Spleen (tissue), 7 donors: Measurements from ENCODE around the gene MAP4K2.

Source experiments
- POLR2AphosphoS5 ChIP-seq, 3 donors: sonication (generic); formaldehyde crosslinking; IDR thresholded peaks; one replicate each; pipeline ENCODE4 v1.5.1; 2017; ENCODE audit warnings: antibody characterized with exemption in 3 of 3
- TF ChIP-seq, protein P1 (sequence below), 11 experiments: fragments of 200-600 bp in 7 of 11; fragments of 450-650 bp in 4 of 11; sonication (generic) in 4 of 11; IDR thresholded peaks in 8 of 11; conservative IDR thresholded peaks in 3 of 11; 1 replicate in 7 of 11; 2 replicates in 4 of 11; pipeline versions ENCODE4 v1.4.0 to v1.8.0; 2016 to 2021; ENCODE audit warnings: antibody characterized with exemption in 11 of 11, inconsistent platforms in 4 of 11, mild to moderate bottlenecking in 1 of 11
- donor health status: DM: no; HTN: no; CAD: no; lungs with moderate emphysema.
- donor health status: DM: no; HTN: no; CAD: no.
- donor health status: DM: no; HTN: no; CAD: no.

DNA sequence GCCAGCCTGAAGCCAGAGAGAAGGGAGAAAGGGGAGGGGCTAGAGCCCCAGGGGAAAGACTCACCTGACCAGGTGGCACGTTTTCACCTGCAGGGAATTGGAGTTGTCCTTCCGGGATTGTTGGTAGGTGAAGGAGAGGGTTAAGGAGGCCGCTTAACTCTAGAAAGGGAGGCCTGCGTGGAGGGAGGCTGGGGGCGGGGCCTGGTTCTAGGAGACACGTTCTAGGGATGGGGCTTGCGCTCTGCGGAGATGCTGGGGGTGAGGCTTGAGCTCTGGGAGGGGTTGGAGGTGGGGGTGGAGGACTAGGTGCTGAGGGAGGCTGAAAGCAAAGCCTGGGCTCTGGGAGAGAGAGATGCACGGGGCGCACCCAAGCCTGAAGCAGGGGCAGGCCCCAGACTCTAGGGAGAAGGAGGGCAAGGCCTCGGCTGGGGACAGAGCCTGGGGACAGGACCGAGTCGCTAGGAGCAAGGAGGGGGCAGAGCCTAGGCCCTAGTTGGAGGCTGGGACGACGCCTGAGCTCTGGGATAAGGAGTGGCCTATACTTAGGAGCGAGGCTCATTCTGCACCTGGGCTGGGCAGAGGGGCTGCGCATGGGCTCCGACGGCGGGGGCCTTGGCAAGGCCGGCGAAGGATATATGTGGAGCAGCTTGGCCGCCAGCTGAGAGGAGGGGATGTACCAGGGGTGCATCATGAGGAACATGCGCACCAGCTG is 61.5 kb downstream of the MAP4K2 start:
- TF ChIP-seq, protein P1, sequence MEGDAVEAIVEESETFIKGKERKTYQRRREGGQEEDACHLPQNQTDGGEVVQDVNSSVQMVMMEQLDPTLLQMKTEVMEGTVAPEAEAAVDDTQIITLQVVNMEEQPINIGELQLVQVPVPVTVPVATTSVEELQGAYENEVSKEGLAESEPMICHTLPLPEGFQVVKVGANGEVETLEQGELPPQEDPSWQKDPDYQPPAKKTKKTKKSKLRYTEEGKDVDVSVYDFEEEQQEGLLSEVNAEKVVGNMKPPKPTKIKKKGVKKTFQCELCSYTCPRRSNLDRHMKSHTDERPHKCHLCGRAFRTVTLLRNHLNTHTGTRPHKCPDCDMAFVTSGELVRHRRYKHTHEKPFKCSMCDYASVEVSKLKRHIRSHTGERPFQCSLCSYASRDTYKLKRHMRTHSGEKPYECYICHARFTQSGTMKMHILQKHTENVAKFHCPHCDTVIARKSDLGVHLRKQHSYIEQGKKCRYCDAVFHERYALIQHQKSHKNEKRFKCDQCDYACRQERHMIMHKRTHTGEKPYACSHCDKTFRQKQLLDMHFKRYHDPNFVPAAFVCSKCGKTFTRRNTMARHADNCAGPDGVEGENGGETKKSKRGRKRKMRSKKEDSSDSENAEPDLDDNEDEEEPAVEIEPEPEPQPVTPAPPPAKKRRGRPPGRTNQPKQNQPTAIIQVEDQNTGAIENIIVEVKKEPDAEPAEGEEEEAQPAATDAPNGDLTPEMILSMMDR (IDR thresholded peaks at IDR 0.05 in 8 of 11, conservative IDR thresholded peaks at IDR 0.05 in 3 of 11): no peak
- peak in 1 of 3 donors; percentile 42 for TF ChIP-seq POLR2AphosphoS5 (IDR thresholded peaks at IDR 0.05)
